ENCODE results near the gene LSM8. TPM values are rescaled to one million over a fixed set of nuclear protein-coding genes. Genes with fewer than 3 reads are reported as not detected.

The LSM8 gene
- total and polyA plus RNA-seq, 2 of the 8 experiments (the other 6 are each of a cell fraction or from before 2014, with no cell fraction given) = 36.9 to 51.0 TPM

DNA sequence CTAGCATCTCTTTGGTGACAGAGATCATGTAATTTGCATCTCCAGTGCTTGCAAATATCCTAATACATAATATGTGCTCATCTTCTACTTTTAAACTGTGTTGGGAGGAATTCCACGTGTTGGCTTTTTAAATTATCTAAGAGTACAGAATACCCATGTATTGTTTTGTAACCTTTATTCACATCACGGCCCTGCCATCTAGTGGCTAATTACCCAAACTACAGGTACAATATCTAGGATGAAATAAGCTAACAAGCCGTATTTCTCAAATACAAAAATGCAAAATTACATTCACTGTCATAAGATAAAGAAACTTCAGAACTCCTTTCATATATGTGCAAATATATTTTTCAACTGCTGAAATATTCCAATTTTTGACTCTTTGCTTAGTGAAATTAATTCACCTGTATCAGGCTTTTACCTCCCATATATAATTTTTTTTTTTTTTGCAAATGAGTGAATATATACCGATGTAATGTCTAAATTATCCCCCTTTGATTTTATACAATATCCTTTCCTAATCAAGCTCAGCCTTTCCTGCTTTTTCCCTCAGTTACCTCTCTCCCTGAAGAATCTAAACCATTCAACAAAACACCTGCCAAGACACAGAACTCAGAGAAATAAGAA, 30.3 kb upstream of the LSM8 start (continued):
- TF ChIP-seq, protein P1, sequence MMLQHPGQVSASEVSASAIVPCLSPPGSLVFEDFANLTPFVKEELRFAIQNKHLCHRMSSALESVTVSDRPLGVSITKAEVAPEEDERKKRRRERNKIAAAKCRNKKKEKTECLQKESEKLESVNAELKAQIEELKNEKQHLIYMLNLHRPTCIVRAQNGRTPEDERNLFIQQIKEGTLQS (IDR thresholded peaks at IDR 0.05; ENCODE audit: insufficient read depth, low read depth, low read length) = no peak
- TF ChIP-seq CTBP2 (IDR thresholded peaks at IDR 0.05; ENCODE audit: borderline replicate concordance, insufficient read depth, insufficient read length, low read length) (no peak), RAD21 (IDR thresholded peaks at IDR 0.05 in 1 of 2, conservative IDR thresholded peaks at IDR 0.05 in 1 of 2; ENCODE audit: low read depth in 2 of 2, low read length in 2 of 2) (peak; percentile 79 to 85), ASH2L (IDR thresholded peaks at IDR 0.05; ENCODE audit: low read length) (no peak)

Measured in H1 (cell line).